ENCODE results near the gene C4orf46.

DNA sequence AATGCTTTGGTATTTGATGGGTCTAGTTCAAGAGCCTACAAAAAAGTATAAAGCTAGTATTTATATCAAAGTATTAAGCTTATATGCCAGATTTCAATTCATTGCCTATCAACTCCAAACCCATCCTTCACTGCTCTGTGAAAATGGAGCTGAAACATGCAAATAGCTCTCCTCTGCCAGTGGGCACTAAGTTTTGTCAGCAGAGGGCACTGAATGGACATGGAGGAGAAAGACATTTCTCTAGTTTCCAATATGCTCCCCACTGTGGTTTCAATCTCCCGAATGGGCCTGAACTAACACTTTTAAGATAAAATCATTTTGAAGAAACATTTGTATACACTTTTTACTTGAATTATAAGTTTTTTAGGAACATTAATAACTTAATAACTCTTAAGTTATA, 39.1 kb upstream of the C4orf46 start:
- no peak for TF ChIP-seq POLR2A (IDR thresholded peaks at IDR 0.05)
- TF ChIP-seq, protein P1, sequence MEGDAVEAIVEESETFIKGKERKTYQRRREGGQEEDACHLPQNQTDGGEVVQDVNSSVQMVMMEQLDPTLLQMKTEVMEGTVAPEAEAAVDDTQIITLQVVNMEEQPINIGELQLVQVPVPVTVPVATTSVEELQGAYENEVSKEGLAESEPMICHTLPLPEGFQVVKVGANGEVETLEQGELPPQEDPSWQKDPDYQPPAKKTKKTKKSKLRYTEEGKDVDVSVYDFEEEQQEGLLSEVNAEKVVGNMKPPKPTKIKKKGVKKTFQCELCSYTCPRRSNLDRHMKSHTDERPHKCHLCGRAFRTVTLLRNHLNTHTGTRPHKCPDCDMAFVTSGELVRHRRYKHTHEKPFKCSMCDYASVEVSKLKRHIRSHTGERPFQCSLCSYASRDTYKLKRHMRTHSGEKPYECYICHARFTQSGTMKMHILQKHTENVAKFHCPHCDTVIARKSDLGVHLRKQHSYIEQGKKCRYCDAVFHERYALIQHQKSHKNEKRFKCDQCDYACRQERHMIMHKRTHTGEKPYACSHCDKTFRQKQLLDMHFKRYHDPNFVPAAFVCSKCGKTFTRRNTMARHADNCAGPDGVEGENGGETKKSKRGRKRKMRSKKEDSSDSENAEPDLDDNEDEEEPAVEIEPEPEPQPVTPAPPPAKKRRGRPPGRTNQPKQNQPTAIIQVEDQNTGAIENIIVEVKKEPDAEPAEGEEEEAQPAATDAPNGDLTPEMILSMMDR (IDR thresholded peaks at IDR 0.05): no peak
- no peak for TF ChIP-seq POLR2AphosphoS5 (IDR thresholded peaks at IDR 0.05)
